Duodenal mucosa (tissue), 2 donors: ENCODE results near the gene ZDHHC18.

Source experiments
- H3K27ac ChIP-seq: one replicate; pipeline ENCODE4 v1.7.0; 2013; ENCODE audit warnings: low read depth, low read length
- H3K27me3 ChIP-seq, 2 donors: one replicate each; pipeline ENCODE4 v1.7.0; 2013; ENCODE audit warnings: low read length in 2 of 2, control low read depth in 1 of 2; ENCODE audit not compliant: insufficient read depth in 2 of 2, control insufficient read depth in 1 of 2
- H3K36me3 ChIP-seq, 2 donors: one replicate each; pipeline ENCODE4 v1.7.0; 2013; ENCODE audit warnings: low read length in 2 of 2, control low read depth in 1 of 2; ENCODE audit not compliant: insufficient read depth in 2 of 2, control insufficient read depth in 1 of 2
- H3K4me1 ChIP-seq, 2 donors: one replicate each; pipeline ENCODE4 v1.7.0; 2013; ENCODE audit warnings: low read length in 2 of 2, control low read depth in 1 of 2; ENCODE audit not compliant: insufficient read depth in 2 of 2, control insufficient read depth in 1 of 2
- H3K4me3 ChIP-seq, 2 donors: one replicate each; pipeline ENCODE4 v1.7.0; 2013; ENCODE audit warnings: low read length in 2 of 2, low read depth in 1 of 2
- H3K9ac ChIP-seq, 2 donors: one replicate each; pipeline ENCODE4 v1.7.0; 2013; ENCODE audit warnings: low read length in 2 of 2, low read depth in 1 of 2
- H3K9me3 ChIP-seq, 2 donors: one replicate each; pipeline ENCODE4 v1.7.0; 2013; ENCODE audit warnings: low read length in 2 of 2, control low read depth in 1 of 2; ENCODE audit not compliant: control insufficient read depth in 1 of 2

The ZDHHC18 gene

DNA sequence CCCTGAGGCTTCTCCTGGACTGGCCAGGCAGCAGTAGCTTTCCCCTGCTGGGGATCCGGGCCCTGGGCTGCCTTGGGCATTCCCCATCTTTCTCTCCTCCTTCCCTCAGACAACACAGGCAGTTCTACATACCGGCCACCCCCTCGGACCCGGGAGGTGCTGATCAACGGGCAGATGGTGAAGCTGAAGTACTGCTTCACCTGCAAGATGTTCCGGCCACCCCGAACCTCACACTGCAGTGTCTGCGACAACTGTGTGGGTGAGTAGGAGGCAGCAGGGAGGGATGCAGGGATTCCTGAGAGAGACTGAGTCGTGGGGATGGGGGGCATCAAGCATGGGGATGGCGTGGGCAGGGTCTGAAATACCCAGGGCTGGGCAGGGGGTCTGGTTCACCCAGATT, 22.0 kb downstream of the ZDHHC18 start:
- peaks cover 22 to 57% of the 10 kb centered on the region in 2 donors for H3K36me3 ChIP-seq
- peaks cover 19 to 20% of the 10 kb centered on the region in 2 donors for H3K4me1 ChIP-seq
- peak overlapping the region; percentile 3 to 71 for H3K9ac ChIP-seq
- no peak overlapping the region for H3K4me3 ChIP-seq
- no peaks in the 10 kb centered on the region for H3K27me3 ChIP-seq
- H3K9me3 ChIP-seq: no peaks in the 10 kb centered on the region
- peak overlapping the region; percentile 76 for H3K27ac ChIP-seq

DNA sequence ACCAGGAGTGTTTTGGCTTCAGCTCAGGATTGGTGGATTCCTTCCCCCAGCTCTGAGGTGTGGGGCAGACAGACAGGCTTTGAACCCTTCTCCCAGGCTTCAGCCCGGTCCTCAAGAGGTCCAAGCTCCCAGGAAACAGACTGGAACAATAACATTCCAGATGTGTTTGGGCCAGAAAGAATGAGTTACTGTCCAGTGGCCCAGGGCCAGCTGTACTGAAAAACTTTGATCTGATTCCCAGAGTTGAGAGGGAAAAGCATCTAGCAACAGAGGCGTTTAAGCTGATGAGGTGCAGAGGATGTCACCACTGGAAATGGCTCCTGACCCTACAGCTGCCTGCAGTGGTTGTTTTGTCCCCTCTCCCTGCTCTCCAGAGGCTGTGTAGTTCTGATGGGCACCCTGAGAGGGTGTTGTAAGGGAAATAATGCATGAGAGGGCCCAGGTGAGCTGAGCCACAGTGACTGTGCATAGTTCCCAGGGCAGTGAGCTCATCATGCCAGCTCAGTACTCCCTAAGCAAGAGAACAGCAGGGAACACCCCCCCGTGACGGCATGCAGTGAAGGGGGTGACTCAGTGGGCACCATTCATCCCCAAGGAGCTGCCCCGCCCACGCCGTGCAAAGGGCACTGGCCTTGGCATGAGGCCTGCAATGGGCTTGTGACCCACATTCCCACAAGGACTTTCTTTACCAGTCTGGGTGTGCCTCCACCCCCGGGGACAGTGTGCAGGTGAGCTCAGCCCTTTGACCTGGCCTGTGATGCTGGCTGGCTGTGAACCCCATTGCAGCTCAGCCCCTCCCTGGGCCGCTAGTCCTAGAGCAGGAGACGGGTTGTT, 22.7 kb downstream of the ZDHHC18 start:
- H3K9ac ChIP-seq: peak overlapping the region; percentile 25 to 71
- no peaks in the 10 kb centered on the region for H3K27me3 ChIP-seq
- H3K4me3 ChIP-seq: no peak overlapping the region
- H3K9me3 ChIP-seq: no peaks in the 10 kb centered on the region
- H3K36me3 ChIP-seq: peaks cover 24 to 58% of the 10 kb centered on the region in 2 donors
- H3K4me1 ChIP-seq: peaks cover 19 to 20% of the 10 kb centered on the region in 2 donors
- peak overlapping the region; percentile 76 for H3K27ac ChIP-seq

DNA sequence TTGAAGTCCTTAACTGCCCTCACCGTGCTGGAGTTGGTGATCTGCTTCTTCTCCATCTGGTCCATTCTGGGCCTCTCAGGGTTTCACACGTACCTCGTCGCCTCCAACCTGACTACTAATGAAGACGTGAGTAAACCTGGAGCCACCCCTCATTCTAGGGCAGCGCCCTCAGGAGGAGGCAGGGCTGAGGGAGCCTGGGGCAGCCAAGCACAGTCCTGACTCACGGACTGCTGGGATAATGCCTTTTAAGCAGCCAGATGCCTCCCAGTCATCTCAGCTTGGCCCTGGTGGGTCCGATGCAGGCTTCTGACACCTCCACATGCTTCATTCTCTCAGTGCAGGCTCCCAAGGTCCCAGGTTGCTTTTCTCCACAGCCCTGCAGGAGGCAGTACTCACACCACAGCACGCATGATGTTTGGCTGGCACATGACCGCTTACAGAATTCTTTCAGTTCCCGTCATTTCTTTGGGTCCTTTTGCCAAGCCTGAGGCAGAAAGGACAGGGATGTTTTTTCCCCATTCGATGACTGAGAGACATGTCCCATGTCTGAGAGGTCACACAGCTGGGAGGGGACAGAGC, 24.7 kb downstream of the ZDHHC18 start:
- Histone ChIP-seq H3K36me3 (peaks cover 24 to 70% of the 10 kb centered on the region in 2 donors), H3K27ac (no peak overlapping the region), H3K9me3 (no peaks in the 10 kb centered on the region), H3K4me1 (peaks cover 26 to 29% of the 10 kb centered on the region in 2 donors), H3K9ac (no peak overlapping the region), H3K27me3 (no peaks in the 10 kb centered on the region), H3K4me3 (no peak overlapping the region)

DNA sequence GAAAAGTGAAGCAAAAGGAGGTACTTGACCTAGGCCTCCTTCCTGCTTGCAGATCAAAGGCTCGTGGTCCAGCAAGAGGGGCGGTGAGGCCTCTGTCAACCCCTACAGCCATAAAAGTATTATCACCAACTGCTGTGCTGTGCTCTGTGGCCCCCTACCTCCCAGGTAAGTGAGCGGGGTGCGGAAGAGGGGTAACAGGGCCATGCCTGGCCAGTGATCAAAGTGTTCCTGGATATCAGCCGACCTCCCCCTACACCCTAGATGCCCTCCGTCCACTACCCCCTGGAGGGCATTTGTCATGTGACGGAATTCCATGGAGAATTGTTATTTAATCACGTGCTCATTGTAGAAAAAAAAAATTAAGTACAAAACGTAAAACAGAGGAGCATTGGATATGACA, 26.2 kb downstream of the ZDHHC18 start:
- peaks cover 26 to 29% of the 10 kb centered on the region in 2 donors for H3K4me1 ChIP-seq
- peaks cover 24 to 73% of the 10 kb centered on the region in 2 donors for H3K36me3 ChIP-seq
- no peaks in the 10 kb centered on the region for H3K27me3 ChIP-seq
- no peak overlapping the region for H3K27ac ChIP-seq
- no peaks in the 10 kb centered on the region for H3K9me3 ChIP-seq
- H3K4me3 ChIP-seq: no peak overlapping the region
- H3K9ac ChIP-seq: no peak overlapping the region

DNA sequence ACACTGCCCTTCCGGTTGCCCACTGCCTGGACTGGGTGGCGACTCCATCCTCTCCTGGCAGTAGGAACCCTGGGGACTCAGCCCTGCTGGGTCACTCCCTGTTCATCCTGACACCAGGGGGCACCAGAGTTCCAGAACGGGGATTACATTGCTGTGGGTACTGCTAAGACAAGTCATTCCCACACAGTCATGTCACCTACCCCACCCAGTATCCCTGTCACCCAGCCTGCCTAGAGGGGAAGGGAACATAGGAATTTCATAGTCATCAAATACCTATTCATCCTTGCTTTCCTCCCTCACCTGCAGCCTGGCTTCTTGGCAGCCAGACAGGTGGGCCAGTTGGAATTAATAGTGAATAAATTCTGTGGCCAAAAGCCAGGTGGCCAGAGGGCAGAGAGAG, 26.7 kb downstream of the ZDHHC18 start:
- H3K36me3 ChIP-seq: peaks cover 24 to 73% of the 10 kb centered on the region in 2 donors
- no peak overlapping the region for H3K27ac ChIP-seq

DNA sequence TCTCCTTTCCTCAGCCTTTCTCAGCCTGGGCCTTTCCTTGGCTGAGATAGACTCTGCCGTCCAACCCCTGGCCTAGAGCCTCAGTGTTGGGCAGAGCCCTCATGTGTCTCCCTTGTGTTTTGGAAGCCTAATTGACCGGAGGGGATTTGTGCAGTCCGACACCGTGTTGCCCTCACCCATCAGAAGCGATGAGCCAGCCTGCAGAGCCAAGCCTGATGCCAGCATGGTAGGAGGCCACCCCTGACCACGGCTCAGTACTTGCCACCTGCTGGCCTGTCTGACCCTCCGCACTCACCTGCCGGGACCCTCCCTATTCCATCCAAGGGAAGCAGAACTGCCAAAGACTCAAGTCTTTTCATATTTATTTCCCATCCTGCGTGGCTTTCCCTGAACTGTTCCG, 27.1 kb downstream of the ZDHHC18 start:
- H3K4me1 ChIP-seq: peaks cover 23 to 24% of the 10 kb centered on the region in 2 donors
- H3K4me3 ChIP-seq: no peak overlapping the region
- H3K27me3 ChIP-seq: no peaks in the 10 kb centered on the region
- H3K9me3 ChIP-seq: no peaks in the 10 kb centered on the region
- peaks cover 24 to 69% of the 10 kb centered on the region in 2 donors for H3K36me3 ChIP-seq
- H3K27ac ChIP-seq: no peak overlapping the region
- no peak overlapping the region for H3K9ac ChIP-seq

More for the DNA sequence above, 26.7 kb downstream of the ZDHHC18 start:
- H3K9me3 ChIP-seq: no peaks in the 10 kb centered on the region
- no peak overlapping the region for H3K4me3 ChIP-seq
- H3K9ac ChIP-seq: no peak overlapping the region
- no peaks in the 10 kb centered on the region for H3K27me3 ChIP-seq
- H3K4me1 ChIP-seq: peaks cover 26 to 29% of the 10 kb centered on the region in 2 donors

DNA sequence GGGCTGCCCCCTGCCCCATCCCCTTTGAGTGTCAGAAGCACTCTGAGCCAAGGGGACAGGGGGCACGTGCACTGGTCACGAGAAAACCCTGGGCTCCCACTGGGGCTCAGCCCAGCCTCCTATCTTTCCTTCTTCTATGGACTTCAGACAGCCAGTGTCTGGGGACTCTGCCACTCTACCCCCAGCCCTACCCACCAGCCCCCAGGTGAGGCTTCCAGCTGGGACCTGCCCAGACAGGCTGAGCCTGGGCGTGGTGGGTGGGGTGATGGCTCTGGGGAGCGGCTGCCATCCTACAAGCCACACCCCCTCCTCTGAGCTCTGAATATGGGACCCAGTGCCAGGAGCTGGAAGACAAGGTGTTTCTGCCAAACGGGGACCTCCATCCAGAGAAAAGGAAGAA, 28.4 kb downstream of the ZDHHC18 start:
- Histone ChIP-seq H3K9me3 (no peaks in the 10 kb centered on the region), H3K27me3 (no peaks in the 10 kb centered on the region), H3K27ac (no peak overlapping the region), H3K36me3 (peaks cover 24 to 61% of the 10 kb centered on the region in 2 donors), H3K4me3 (no peak overlapping the region), H3K9ac (no peak overlapping the region), H3K4me1 (peaks cover 11 to 14% of the 10 kb centered on the region in 2 donors)

DNA sequence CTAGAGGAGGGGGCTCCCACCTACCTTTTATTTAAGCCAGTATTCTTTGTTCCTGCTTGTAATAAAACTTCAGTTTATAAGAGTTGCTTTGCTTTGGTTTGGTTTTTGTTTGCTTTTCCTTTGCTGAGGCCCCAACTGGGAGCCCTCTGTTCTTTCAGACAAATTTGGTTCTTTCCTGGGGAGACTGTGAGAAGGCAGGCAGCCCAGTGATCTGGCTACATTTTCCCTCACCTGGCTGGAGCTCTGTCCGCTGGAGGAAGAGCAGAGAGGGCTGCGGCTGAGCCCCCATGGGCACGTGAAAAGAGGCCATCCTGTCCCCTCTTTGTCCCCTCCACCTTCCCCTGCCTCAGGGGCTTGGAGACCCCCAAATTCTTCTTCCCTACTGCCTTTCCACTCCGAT, 29.1 kb downstream of the ZDHHC18 start:
- Histone ChIP-seq H3K27ac (no peak overlapping the region), H3K4me3 (no peak overlapping the region), H3K36me3 (peaks cover 17 to 53% of the 10 kb centered on the region in 2 donors), H3K9ac (no peak overlapping the region), H3K4me1 (peaks cover 7 to 9% of the 10 kb centered on the region in 2 donors), H3K27me3 (no peaks in the 10 kb centered on the region), H3K9me3 (no peaks in the 10 kb centered on the region)

DNA sequence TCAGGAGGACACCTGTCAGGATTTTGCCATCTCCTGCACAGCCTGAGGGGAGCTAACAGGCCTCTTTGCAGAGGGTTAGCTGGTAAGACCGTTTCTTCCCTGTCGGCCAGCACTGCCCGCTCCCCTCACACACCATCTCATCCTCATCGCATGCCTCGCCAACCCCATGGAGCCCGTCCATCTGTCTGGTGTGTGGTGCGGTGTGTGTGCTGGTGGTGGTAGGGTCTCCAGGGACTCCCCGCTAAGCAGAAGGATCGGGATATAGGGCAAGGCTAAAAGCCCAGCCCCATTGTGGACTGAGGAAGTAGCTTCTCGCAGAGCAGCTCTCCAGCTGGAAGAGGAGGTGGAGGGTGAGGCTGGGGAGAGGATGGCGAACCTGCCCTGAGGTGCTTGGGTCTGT, 29.7 kb downstream of the ZDHHC18 start:
- Histone ChIP-seq H3K4me3 (no peak overlapping the region), H3K9me3 (no peaks in the 10 kb centered on the region), H3K4me1 (peaks cover 7 to 9% of the 10 kb centered on the region in 2 donors), H3K27ac (no peak overlapping the region), H3K36me3 (peaks cover 12 to 48% of the 10 kb centered on the region in 2 donors), H3K9ac (no peak overlapping the region), H3K27me3 (no peaks in the 10 kb centered on the region)
